Activated T-helper 1 cell treated with Interleukin-2 at 50 U/mL for 16 hours (primary cell): Measurements from ENCODE around the gene OR8K3.

Experiments used
- DNase-seq: peaks from one replicate; pipeline ENCODE4 v3.0.0-alpha.2; 2020; ENCODE audit warnings: low read depth

OR8K3 gene

DNA sequence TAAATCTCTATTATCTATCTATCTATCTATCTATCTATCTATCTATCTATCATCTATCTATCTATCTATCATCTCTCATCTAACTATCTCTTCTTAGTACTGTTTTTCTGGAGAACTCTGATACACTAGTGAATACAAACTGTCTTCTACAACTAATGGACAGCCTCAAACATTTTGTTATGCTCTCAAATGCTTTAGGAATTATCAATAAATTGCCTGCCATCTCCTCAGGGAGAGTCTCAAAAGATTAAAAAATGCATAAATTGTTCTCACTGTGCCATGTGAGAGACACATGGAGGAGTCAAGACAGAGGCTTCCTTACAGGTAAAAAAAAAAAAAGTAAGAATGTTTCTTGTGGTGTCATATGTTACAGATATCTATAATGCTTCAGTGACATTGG is at the start of gene OR8K3:
TSS of gene OR8K3 (plus strand) at position 301 of the 400 bp plus-strand sequence. CDS start 3,163 bp downstream, outside the sequence.
- DNase-seq: no peak

DNA sequence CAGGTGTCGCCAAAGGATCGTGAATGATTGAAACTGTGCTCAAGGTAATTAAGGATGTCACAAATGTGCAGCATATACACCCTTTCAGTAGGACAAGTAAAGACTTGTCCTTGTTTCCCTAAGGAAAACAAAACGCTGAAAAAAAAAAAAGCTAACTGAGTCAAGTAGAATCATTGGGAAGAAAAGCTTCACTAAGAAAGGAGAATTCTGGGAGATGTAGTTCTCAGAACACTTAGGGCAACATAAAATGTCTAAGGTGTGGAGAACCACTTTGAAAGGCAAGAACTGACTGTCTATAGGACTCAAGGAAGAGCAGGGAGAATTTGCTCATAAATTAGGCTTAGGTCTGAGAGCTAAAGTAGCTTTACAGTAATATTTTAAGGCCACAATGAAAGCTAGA is 43.9 kb upstream of the OR8K3 start:
- DNase-seq: no peak

DNA sequence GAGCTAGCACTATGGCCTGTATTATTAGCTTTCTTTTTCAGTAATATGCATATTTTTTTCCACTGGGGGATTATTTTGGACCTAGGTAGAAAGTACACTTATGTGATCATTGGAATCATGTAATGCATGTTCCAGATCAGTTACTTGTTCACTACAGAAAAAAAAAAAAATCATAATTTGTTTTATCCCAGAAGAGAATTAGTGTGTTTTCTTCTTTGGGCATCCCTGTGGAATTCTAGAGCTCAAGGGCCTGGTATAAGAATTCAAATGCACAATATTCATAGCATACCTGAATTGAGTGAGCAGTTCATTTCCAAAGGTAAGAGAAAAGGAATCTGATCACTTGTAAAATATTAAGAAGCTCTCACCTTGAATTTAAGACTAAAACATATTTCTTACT is 41.1 kb upstream of the OR8K3 start, which contains the start of gene OR5T1:
TSS of gene OR5T1 (plus strand) at position 301 of the 400 bp plus-strand sequence. CDS start 1,485 bp downstream, outside the sequence.
- no peak for DNase-seq

DNA sequence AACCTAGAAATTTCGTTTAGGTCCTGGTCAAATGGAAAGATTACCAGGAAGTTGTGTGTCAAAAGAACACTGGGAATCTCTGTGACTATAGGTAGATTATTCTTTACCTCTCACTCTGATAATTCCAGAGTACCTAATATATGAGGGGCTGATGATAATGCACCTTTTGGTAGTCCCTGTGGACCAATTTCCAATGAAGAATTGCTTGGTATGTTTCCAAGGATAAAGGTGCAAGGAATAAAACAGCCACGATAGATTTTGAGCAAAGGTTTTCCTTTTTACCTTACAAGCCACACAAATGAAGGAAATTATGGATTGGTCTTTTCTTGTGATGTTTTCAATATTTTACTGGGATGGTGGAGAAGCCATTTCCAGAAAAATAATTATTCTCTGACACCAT is 22.8 kb upstream of the OR8K3 start, which contains the start of gene OR8H1:
TSS of gene OR8H1 (minus strand) at position 101 of the 400 bp plus-strand sequence. CDS start 1,192 bp downstream, outside the sequence.
- DNase-seq: no peak

DNA sequence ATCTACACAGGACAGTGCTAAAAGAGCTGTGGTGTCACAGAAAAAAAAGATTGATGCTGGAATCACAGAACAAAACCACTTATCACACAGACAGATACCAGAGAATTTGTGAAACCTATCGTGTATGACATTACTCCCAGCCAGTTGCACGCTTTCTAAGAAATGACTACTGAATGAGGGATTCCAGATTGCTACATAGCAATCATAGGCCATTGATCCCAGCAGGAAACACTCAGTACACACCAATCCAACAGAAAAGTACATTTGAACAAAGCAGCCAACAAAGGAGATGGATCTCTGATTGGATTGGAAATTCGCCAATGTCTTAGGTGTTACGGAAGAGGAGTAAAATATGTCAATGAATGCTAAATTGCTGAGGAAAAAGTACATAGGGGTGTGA is 18.0 kb upstream of the OR8K3 start:
- DNase-seq: no peak

DNA sequence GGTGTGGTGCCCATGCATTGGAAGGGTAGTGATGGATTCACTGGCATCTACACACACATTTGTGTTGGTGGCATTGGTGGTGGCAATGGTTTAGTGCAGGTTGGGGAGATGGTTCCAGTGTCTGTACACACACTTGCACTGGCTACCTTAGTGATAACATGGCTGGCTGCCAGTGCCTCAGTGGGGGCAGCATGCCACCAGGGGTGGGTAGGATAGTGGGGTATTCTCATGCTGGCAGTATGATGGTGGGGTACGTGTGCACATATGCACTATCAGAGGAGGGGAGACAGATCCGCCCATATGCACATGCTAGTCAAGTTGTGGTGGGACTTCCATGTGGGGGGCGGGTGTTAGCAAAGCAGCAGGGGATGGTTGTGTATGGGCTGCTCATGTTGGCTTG is 7.1 kb upstream of the OR8K3 start:
- no peak for DNase-seq

DNA sequence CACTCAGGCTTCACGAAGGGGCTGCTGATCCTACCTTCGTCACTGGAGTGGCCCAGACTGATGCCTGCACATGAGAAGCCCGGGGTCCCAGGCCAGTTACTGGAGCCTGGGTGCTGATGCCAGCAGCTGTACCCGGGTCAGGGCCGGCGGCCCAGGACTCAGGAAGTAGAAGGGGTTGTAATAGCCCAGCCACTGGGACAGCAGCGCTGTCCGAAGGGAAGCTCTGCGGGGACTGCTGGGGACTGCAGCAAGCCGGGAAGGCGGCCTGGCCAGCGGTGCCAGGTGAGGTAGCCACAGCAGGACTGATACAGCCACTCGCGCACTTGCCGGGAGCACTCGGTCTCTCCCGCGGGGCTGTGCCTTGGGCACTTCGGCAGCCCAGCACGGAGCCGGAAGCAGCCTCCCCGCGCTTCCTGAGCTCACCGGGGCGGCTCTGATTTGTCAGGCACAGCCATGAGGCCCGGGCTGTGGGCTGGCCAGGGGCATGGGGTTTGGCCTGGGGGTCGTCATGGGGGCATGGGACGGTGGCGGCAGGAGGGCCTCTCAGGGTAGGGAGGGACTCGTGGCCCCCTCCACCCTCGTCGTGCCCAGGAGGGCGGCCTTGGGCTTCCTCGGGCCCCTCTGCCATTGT is 17.0 kb downstream of the OR8K3 start:
- no peak for DNase-seq

DNA sequence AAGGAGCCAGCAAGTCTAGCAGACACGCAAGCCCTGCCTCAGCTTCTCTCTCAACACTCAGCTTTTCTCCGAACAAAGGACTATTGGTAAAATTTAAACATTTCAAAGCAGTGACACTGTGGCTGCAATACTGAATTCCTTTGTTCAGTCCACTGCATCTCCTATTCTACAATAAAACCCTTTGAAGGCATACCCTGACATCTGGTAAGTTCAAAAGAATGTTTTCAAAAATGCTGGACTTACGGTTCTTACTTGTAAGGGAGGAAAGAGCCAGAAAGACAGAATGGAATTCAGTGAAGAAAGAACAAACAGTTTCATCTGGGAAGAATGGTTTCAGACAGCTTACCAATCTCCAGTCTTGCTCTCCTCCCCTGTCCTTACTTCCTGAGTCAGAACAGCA is 18.2 kb downstream of the OR8K3 start:
- no peak for DNase-seq

DNA sequence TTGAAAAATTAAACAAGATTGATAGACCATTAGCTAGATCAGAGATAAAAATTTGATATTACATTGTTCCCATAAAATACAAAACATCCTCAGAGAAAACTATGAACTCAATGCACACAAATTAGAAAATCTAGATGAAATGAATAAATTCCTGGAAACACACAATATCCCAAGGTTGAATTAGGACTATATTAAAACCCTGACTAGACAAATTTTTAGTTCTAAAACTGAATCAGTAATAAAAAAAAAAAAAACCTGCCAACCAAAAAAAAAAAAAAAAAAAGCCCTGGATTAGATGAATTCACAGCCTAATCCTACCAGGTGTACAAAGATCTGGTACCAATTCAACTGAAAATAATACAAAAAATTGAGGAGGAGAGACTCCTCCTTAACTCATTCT is 25.3 kb downstream of the OR8K3 start:
- no peak for DNase-seq

DNA sequence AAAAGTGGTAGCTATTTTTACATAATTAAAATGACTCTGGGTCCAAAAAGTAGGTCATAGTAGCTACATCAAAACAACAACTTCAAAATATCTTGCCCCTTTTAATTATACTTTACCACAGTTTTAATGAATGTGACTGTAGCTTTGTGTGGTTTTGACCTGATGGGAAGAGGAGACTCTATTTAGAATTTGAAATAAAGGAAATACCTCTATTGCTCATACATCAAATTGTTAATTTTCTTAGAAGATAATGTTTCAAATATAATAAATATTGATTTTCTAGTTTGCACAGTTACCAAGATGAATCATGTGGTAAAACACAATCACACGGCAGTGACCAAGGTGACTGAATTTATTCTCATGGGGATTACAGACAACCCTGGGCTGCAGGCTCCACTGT is 30.8 kb downstream of the OR8K3 start, which contains the start of gene OR8K1:
TSS of gene OR8K1 (plus strand) at position 301 of the 400 bp plus-strand sequence. CDS start at position 301, 0 bp downstream.
- no peak for DNase-seq

DNA sequence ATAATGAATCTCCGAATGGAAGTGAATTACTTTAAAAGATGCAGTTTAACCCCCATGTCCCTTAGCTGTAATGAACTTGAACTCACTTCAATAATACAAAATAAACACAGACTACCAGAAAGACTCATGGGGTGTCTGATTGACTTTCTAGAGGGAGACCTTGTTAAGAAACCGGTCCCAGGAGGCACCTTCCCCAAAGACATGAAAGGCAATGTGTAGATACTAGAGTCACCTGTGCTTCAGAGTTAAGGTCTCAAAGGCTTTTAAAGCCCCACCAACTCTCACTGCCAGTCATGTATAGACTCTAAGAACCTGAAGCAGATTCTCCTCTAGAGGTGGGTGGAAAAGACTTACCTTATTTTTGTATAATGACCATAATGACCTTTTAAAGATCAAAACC is 39.0 kb downstream of the OR8K3 start, which contains the start of gene OR8J1:
TSS of gene OR8J1 (plus strand) at position 301 of the 400 bp plus-strand sequence. CDS start 5,956 bp downstream, outside the sequence.
- DNase-seq: no peak
